ENCODE data around the gene SPOCK1. TPM values are rescaled to one million over a fixed set of nuclear protein-coding genes. Genes with fewer than 3 reads are reported as not detected.

The SPOCK1 gene
- total and polyA plus RNA-seq, 2 experiments from 2014 or later, result 8.2 to 10.5 TPM

DNA sequence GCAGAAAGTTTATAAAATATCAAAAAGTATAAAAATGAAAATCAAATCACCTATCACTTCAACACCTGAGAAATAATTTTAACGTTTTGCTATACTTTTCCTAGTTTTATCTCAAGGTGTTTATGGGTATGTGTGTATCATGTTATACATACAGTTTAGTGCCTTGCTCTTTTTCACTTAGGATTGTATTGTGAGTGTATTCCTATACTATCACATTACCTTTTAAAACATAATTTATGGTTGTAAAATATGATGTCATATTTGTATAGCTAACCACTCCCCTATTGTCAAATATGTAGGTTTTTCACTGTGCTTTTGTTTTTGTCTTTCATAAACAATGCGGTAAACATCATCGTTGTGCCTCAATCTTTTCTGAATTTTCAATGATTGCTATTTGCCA, 479.9 kb downstream of the SPOCK1 start (continued):
- TF ChIP-seq, protein P1, sequence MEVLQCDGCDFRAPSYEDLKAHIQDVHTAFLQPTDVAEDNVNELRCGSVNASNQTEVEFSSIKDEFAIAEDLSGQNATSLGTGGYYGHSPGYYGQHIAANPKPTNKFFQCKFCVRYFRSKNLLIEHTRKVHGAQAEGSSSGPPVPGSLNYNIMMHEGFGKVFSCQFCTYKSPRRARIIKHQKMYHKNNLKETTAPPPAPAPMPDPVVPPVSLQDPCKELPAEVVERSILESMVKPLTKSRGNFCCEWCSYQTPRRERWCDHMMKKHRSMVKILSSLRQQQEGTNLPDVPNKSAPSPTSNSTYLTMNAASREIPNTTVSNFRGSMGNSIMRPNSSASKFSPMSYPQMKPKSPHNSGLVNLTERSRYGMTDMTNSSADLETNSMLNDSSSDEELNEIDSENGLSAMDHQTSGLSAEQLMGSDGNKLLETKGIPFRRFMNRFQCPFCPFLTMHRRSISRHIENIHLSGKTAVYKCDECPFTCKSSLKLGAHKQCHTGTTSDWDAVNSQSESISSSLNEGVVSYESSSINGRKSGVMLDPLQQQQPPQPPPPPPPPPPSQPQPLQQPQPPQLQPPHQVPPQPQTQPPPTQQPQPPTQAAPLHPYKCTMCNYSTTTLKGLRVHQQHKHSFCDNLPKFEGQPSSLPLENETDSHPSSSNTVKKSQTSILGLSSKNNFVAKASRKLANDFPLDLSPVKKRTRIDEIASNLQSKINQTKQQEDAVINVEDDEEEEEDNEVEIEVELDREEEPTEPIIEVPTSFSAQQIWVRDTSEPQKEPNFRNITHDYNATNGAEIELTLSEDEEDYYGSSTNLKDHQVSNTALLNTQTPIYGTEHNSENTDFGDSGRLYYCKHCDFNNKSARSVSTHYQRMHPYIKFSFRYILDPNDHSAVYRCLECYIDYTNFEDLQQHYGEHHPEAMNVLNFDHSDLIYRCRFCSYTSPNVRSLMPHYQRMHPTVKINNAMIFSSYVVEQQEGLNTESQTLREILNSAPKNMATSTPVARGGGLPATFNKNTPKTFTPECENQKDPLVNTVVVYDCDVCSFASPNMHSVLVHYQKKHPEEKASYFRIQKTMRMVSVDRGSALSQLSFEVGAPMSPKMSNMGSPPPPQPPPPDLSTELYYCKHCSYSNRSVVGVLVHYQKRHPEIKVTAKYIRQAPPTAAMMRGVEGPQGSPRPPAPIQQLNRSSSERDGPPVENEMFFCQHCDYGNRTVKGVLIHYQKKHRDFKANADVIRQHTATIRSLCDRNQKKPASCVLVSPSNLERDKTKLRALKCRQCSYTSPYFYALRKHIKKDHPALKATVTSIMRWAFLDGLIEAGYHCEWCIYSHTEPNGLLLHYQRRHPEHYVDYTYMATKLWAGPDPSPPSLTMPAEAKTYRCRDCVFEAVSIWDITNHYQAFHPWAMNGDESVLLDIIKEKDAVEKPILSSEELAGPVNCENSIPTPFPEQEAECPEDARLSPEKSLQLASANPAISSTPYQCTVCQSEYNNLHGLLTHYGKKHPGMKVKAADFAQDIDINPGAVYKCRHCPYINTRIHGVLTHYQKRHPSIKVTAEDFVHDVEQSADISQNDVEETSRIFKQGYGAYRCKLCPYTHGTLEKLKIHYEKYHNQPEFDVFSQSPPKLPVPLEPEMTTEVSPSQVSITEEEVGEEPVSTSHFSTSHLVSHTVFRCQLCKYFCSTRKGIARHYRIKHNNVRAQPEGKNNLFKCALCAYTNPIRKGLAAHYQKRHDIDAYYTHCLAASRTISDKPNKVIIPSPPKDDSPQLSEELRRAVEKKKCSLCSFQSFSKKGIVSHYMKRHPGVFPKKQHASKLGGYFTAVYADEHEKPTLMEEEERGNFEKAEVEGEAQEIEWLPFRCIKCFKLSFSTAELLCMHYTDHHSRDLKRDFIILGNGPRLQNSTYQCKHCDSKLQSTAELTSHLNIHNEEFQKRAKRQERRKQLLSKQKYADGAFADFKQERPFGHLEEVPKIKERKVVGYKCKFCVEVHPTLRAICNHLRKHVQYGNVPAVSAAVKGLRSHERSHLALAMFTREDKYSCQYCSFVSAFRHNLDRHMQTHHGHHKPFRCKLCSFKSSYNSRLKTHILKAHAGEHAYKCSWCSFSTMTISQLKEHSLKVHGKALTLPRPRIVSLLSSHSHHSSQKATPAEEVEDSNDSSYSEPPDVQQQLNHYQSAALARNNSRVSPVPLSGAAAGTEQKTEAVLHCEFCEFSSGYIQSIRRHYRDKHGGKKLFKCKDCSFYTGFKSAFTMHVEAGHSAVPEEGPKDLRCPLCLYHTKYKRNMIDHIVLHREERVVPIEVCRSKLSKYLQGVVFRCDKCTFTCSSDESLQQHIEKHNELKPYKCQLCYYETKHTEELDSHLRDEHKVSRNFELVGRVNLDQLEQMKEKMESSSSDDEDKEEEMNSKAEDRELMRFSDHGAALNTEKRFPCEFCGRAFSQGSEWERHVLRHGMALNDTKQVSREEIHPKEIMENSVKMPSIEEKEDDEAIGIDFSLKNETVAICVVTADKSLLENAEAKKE (CRISPR knock-in tag; IDR thresholded peaks at IDR 0.05), result no peak
- TF ChIP-seq, protein P2, sequence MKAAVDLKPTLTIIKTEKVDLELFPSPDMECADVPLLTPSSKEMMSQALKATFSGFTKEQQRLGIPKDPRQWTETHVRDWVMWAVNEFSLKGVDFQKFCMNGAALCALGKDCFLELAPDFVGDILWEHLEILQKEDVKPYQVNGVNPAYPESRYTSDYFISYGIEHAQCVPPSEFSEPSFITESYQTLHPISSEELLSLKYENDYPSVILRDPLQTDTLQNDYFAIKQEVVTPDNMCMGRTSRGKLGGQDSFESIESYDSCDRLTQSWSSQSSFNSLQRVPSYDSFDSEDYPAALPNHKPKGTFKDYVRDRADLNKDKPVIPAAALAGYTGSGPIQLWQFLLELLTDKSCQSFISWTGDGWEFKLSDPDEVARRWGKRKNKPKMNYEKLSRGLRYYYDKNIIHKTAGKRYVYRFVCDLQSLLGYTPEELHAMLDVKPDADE (IDR thresholded peaks at IDR 0.05), result no peak
- TF ChIP-seq ZNF114 (CRISPR knock-in tag; IDR thresholded peaks at IDR 0.05) (no peak), EZH2phosphoT487 (IDR thresholded peaks at IDR 0.05; ENCODE audit: unreplicated experiment) (no peak), JUNB (IDR thresholded peaks at IDR 0.05; ENCODE audit: unreplicated experiment) (no peak), ZNF331 (CRISPR knock-in tag; IDR thresholded peaks at IDR 0.05; ENCODE audit: low read depth) (no peak), STAT1 (IDR thresholded peaks at IDR 0.05; ENCODE audit: unreplicated experiment) (no peak), NANOG (IDR thresholded peaks at IDR 0.05; ENCODE audit: borderline replicate concordance) (no peak), POLR2AphosphoS5 (IDR thresholded peaks at IDR 0.05; ENCODE audit: low read depth) (no peak), EZH2 (IDR thresholded peaks at IDR 0.05; ENCODE audit: low read depth, unreplicated experiment) (no peak)
- TF ChIP-seq, protein P3, sequence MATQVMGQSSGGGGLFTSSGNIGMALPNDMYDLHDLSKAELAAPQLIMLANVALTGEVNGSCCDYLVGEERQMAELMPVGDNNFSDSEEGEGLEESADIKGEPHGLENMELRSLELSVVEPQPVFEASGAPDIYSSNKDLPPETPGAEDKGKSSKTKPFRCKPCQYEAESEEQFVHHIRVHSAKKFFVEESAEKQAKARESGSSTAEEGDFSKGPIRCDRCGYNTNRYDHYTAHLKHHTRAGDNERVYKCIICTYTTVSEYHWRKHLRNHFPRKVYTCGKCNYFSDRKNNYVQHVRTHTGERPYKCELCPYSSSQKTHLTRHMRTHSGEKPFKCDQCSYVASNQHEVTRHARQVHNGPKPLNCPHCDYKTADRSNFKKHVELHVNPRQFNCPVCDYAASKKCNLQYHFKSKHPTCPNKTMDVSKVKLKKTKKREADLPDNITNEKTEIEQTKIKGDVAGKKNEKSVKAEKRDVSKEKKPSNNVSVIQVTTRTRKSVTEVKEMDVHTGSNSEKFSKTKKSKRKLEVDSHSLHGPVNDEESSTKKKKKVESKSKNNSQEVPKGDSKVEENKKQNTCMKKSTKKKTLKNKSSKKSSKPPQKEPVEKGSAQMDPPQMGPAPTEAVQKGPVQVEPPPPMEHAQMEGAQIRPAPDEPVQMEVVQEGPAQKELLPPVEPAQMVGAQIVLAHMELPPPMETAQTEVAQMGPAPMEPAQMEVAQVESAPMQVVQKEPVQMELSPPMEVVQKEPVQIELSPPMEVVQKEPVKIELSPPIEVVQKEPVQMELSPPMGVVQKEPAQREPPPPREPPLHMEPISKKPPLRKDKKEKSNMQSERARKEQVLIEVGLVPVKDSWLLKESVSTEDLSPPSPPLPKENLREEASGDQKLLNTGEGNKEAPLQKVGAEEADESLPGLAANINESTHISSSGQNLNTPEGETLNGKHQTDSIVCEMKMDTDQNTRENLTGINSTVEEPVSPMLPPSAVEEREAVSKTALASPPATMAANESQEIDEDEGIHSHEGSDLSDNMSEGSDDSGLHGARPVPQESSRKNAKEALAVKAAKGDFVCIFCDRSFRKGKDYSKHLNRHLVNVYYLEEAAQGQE (IDR thresholded peaks at IDR 0.05; ENCODE audit: unreplicated experiment), result no peak

All from GM23338 (cell line).